HG03558 (cell line): ENCODE data around the gene NANOS3.

Source experiments
- ATAC-seq: cut with Tn5 transposase; IDR thresholded peaks from one replicate; pipeline ENCODE4 v1.9.1; 2021; ENCODE audit warnings: moderate number of reproducible peaks; ENCODE audit not compliant: unreplicated experiment; ENCODE audit errors: extremely low read depth

NANOS3 gene

DNA sequence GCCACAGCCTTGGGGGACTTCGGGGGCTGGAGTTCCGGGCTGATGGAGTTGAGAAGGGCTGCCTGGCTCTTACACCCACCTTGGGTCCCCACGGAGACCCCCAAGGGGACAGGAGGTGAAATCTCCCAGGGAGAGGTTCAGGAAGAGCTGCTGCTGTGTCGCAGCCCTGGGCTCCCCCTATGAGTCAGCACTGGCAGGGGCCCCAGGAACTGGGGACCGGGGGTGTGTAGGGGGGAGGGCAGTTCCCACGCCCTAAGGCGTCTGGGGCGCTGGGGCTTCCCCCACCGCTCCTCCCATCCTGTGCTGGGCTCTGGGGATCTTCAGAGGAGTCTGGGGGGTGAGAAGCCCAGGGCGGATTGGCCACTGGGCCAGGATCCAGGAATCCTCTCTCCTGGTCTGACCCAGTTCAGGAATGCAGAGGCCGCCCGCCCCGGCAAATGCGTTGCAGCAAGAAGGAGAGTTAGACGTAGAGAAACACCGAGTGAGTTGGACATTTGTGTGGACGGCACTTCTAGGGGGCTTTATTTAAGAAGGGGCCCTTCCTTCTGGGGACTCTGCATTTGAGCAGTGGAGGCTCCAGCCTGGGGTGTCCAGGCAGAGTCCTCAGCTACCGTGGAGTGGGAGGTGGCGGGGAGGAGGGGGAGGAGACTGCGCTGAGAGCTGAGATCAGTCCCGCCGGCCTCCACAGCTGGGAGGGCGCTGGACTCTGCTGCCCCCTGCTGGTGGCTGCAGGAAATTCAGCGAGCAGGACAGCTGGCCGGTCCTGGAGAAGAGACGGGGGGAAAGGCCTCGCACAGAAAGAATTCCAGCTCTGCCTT lies 15.0 kb upstream of the NANOS3 start:
- ATAC-seq = peak; percentile 51

DNA sequence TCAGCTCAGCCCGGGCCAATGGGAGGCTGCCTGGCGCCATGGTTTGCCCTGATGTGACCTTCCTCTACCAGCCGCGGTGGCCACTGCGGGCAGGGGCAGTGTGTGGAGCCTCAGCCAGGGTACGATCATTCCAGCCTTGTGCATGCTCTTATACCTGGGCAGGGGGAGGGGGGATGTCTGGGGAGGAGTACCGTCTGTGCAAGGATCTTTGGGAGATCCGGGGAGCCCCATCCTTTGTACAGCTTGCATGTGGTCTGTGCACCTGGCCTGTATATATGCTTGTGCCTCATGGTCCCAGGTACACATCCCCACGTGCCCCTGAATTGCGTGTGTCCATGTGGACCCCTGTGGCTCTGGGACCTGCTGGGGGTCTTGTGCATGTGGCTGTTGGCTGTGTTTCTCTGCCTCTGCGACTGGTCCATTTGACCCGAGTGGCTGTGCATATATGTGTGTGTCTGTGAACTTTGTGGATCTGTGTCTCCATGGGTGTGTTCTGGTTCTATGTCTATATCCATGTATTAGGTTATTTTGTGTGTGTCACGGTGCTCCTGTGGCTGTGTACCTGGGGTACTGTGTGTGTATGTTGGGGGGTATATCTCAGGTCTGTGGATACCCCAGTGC lies 12.8 kb upstream of the NANOS3 start:
- no peak for ATAC-seq

DNA sequence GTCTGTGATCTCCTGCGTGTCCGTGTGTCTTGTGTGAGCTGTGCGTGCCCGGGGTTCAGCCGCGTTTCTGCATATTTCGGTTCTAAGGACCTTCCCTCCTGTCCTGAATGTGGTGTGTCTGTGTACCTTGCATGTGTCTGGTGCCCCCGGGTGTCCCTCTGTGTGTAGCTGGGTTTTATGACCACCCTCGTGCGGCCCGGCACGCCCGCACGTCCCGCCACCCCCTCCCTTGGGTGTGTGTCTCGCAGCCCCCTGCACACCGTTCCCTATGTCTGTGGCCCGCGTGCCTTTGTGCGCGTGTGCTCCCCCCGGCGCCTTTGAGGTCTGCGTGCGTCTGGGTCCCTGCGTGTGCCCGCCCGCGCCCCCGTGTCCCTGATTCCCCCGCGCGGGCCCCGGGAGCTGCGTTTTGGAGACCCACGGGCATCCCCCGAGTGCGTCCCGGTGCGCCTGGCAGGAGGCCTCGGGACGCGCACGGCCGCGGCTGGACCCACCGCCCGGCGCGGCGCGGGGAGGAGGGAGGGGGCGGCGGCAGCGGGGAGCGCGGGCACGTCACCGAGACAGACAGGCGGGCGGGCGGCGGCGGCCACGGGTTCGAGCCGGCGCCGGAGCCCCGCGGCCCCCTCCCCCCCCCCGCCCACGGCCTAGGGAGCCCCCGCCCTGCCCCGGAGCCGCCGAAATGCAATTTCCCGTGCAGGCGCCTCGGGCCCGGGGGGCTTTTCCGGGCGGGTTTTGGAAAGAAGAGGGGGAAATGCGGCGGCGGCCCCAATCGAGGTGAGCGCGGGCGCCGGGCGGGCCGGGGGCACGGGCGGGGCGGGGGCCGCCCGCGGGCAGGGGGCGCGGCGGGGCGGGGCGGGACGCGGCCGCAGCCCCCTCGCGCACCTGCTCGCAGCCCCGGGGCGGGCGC lies 12.0 kb upstream of the NANOS3 start:
- ATAC-seq = no peak

DNA sequence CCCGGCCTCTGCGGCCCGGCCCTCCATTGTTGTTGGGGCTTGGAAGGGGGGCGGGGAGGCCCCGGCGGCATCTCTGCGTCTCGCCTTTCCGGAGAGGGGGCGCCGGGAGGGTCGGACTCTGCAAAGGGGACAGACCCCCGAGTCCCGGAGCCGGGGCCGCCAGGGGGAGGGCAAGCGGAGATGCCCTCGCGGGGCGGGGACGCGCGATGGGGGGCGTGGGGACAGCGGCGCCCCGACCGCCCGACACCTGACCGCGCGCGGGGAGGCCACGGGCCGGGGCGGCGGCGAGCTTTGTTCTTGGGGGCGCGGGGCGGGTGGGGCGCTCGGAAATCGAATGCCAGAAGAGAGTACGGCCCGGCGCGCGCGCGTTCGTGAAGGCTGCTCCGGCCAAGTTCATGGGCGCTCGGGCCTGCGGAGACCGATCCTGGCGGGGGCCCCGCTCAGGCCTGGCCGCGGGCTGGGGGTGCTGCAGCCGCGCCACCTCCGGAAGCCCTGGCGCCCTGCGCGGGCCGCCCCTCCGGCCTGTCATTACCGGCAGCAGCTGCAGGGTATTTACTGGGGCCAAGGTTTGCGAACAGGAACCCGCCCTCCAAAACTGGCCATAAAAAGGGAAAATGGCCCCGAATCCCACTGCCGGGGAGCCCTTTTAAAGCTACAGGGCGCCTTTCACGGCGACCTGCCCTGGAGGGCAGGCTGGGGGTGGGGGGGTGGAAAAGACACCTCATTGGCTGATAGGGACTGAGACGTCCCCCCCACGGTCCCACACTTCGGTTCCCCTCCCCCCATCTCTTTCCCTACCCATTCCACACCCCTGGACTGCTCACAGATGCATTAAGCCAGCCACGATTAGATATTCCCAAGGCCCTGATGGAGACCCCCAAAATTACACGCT lies 11.1 kb upstream of the NANOS3 start:
- ATAC-seq = no peak

DNA sequence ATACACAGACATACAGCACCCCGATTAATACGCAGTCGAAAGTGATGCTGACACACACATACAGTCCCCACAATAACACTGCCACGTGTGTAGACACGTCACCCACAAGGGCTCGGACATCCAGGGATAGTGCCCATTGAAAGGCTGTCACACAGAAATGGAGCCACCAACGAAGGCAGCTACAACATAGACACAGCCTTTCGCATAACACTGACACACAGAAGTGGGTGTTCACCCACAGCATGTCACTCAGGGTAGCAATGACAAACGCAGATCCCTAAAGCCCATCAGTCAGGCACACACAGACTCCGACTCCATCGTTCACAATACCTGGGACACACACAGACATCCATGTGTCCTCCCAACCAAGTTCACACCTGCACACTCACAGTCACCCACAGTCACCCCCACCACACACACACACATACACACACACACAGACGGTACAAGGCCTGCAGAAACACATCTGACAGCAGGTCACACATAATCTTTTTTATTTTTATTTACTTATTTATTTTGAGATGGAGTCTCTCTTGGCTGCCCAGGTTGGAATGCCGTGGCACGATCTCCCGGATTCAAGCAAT lies 10.4 kb upstream of the NANOS3 start:
- ATAC-seq = no peak

DNA sequence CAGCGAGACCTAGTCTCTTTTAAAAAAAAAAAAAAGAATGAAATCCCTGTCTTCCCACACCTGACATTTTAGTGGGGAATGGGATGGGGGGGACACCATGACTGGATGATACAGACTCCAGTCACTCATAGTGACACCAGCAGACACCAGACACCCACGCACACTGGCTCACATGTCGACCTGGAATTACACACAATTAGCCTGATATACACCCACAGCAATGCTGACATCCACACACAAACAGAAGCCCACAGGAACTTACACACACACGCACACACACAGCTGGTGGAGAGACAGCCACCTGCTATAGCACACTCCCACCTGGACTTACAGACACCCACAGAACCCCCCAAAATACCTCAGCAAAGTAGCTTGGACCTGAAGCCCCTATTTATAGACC lies 8.3 kb upstream of the NANOS3 start:
- no peak for ATAC-seq

DNA sequence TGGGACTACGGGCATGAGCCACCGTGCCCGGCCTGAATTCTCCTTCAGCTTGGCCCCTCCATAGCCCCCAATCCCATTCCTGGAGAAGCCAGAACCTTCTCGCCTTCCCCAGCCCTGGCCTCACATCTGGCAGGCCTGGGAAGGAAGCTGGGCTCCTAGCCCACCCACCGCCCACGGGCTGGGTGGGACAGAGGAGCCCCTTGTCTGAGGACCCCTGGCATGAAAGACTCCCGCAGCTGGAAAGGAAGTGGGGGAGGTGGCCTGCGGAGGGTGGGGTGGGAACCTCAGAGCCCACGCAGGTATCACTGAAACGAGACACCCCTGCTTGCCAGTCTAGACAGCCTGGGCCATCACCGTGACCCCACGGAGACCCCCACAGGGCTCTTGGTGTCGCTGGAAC lies 7.7 kb upstream of the NANOS3 start:
- ATAC-seq = no peak

DNA sequence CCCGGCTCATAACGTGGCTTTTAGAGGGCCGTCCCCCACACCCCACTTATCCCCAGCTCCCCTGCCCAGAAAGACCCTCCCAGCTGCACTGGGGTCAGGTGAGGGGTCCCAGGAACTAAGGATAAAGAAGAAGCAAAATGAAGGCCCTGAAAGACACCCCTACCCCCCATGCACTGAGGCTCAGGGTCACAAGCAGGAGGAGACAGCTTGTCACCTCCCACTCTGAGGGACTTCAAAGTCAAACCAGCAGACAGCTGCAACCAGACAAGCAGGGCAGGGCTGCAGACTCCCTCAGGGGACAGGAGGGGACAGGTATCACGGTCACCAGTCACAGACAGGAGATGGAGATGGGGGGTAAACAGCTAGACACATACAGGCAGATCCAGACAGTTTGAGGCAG lies 6.1 kb upstream of the NANOS3 start:
- ATAC-seq = no peak

DNA sequence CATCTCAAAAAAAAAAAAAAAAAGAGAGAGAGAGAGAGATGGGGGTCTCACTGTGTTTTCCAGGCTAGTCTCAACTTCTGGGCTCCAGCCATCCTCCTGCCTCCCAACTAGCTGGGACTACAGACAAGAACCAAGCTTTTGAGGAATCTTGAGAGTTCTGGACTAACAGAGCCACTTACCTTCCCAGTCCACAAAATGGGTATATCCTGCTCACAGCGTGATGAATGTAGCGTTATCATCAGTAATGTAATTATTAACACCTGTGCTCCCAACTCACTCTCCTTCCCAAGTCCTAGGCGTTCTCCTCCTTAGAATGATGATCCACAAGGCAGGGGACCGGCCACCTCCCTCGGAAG lies 4.6 kb upstream of the NANOS3 start:
- ATAC-seq = no peak

DNA sequence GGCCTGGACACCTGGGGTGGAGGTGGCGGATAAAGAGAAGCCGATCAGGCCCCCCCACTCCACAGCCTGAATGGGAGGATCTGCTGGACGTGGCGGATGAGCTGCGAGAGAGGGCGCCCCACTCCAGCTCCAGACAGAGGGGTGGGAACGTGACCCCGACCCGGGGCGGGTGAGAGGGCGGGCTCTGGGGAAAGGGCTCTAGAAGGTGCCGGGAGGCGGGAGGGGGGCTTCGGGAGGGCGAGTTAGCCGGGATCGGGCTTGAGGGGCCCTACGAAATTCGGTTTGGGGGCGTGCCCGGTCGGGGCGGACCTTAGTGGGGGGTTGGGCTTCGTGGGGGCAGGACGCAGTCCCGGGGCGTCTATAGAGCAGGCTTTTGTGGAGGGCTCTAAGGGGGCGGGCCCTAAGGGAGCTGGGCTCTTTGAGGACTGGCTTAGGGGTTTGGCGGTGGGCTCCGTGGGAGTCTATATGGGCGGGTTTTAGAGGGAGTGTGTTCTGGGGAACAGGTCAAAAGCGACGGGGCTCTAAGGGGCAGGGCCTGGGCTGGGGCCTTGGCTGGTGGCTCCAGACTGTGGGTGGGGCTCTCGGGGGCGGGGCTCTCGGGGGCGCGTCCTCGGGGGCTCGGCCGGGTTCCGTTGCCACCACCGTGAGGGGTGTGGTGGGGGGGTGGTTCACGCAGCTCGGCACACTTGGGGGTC lies 4.1 kb upstream of the NANOS3 start:
- no peak for ATAC-seq

DNA sequence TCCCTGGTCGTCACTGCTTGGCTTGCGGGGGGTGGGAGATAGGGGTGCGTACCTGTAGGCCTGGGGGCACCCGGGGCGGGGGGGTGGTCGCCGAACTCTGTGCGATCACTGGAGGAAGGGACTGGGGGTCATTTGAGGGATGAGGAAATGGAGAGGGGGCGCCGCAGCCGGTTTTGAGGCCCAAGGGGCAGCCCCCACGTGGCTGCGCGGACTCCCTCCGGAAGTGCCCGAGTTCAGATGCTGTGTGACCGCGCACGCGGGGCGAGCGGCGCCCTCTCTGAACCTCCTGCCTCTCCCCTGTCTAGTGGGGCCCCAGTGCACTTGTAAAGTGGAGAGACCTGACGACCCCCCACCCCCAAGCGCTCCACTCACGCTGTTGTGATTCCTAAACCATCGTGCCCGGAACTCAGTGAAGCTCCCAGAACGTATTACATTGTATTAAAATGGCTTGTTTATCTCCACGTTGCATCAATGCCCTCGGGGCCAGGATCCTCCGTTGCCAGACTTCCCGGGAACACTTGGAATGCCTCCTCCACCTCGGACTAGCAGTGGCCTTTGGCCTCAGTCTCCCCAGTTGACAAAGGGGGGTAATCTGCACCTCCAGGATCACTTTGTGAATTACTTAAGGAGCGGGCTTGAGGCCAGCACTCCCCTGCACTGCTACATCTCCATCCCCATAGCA lies 3.0 kb upstream of the NANOS3 start:
- no peak for ATAC-seq

DNA sequence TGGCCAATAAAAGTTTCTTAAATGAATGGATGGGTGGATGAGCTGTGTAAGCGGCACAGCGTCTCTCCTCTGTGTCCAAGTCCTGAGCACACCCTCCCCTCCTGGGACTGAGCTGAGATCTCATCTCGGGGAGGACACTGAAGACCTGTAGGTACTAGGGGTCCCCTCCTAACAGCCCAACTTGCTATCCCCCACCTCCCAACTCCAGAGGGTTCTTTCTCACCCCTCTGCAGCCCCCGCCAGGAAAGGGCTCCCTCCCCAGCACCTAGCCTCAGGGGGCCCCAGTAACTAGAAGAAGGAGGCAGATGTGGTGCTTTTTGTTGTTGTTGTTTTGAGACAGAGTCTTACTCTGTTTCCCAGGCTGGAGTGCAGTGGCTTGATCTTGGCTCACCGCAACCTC lies 1.1 kb upstream of the NANOS3 start:
- no peak for ATAC-seq

DNA sequence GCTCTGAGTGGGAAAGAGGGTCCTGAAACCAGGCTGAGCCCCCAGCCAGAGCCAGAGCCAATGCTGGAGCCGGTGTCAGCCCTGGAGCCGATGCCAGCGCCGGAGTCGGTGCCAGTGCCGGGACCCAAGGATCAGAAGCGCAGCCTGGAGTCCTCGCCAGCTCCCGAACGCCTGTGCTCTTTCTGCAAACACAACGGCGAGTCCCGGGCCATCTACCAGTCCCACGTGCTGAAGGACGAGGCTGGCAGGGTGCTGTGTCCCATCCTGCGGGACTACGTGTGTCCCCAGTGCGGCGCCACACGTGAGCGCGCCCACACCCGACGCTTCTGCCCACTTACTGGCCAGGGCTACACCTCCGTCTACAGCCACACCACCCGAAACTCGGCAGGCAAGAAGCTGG lies 369 bp downstream of the NANOS3 start:
- no peak for ATAC-seq

DNA sequence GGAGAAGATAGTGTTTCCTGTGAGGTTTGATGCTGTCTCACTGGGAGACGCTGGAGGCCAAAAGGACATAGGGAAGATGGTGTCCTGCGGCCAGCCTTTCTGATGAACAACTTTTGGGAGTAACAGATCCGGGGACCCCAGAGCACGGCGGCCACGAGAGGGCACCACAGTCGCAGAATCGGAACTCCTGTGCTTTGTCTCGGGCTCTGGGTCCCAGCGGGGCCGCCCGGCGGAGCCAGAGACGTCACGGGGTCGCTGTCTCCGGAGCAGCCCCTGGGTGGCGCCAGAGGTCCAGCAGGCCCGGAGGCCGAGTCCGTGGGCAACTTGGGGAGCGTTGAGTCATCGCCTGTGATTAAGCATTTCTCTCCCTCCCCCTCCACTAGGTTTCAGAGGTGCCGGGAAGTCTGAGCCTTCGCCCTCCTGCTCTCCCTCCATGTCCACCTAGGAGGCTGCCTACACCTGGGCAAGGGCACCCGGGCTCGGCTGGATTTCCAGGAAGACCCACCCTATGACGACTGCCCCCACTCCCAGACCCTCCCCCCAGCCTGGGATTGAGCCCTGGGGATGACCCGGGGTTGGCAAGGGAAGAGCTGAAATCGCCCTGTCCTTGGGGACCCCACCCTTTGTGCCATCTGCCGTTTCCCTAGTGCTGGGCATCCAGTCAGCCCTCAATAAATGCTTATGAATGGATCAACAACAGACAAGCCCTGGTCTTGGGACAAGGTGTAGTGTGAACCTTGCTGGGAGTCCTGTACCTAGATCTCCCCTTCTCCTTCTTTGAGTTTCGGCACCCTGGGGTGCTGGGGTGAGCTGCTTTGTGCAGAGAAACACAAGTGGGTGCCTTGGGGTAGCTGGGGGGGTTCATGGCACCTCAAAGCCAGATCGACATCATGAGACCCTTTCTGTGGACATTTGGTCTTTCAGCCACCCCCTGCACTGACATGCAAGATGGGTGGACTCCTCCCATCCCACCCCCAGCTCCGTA lies 3.4 kb downstream of the NANOS3 start:
- no peak for ATAC-seq

DNA sequence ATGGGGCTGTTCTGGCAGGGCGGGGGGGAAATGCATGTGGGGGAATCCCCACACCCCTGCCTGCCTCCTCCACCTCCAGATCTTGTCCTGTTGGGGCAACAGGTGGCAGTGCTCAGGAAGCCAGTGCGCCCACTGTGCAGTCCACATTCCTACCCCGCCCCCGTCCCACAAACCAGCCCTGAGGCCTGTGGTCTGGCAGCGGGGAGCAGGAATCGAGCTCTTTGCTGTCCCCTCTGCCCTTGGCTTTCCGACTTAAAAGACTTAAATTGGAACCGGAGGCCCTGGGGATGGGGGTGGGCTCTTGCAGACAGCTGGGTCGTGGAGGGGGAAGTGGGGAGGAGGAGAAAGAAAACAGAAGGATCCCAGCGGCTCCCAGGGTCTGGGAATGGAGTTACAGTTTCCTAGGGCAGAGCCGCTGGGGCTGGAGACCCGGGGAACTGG lies 4.3 kb downstream of the NANOS3 start:
- no peak for ATAC-seq

DNA sequence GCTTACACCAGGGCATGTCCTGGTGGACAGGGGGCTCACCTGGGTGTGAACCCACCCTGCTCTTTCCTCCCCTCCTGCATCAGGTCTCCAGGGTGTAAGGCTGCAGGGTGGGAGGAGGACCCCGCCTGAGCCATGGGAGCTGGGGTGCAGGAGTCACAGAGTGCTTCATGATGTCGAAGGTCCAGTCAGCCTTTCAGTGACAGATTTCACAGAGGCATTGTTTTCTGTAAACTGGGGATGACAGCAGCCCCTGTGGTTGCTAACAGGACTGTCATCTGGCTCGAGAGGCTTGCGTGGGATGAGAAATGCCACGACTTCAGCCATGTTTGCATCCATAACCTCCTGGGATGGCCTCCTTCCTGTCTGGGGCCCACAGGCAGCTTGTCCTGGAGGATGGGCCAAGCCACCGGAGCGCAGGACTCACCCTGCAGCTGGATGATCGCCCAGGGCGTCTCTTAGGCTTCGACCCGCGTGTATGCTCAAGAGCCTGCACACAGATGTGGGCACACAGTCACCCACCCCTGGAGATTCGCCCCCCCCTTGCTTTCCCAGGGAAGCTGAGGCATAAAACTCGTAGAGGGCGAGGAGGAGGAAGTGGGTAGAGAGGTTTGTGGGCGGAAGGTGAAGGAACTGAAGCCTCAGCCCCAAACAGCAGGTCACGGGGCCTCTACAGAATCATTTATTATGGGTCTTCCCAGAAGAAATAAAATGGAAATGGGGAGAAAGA lies 4.9 kb downstream of the NANOS3 start:
- no peak for ATAC-seq

DNA sequence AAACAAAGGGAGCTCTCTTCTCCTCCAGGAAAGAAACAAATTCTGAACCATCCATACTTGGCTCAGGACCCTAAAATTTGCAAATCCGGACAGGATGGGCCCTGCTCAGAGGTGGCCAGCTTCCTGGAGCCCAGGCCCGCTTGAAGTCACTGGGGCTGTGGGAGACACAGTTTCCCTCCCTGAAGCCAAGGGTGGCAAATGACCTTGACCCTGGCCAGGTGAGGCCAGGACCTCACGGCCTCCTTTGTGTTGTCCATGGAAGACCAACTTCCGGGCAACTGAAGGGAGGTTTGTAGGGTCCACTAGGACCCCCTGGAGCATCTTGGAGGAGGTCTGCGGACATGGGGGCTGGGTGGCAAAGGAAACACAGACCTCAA lies 5.5 kb downstream of the NANOS3 start:
- ATAC-seq = no peak
